ENCODE results near the gene GGT5. TPM values are rescaled to one million over a fixed set of nuclear protein-coding genes. Genes with fewer than 3 reads are reported as not detected.

Gene GGT5
- total RNA-seq, 2 experiments from 2014 or later, result not detected

DNA sequence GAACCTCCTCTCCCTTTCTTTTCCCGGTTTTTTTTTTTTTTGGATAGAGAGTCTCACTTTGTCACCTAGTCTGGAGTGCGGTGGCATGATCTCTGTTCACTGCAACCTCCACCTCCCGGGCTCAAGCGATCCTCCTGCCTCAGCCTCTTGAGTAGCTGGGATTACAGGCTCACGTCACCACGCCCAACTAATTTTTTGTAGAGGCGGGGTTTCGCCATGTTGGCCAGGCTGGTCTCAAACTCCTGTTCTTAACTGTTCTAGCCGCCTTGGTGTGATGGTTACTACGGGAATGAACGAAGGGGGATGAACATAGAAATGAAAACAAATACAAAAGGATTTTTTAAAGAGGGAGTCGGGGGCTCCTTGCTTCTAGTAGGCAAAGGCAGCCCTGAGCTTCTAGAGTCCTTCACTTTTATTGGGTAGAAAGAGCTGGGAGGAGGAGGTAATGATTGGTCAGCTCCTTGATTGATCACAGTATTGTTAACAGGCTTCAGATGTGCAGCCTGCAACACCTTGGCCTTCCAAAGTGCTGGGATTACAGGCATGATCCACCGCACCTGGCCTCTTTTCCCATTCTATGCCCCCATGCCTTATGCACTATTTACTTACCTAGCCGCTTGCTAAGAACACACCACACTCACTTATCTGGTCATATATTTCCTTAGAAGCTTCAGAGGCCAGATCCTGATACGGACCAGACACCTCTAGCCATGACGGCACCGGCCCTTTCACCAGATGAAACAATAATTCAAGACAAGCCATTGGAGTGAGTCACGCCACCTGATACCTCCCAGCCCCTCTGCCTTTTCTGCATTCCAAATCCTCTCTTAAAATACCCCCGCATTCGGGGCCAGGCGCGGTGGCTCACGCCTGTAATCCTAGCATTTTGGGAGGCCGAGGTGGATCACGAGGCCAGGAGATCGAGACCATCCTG is 42.9 kb downstream of the GGT5 start:
- Mint-ChIP-seq H3K36me3 (ENCODE audit: low read depth) (no peaks in the 10 kb centered on the region), H3K27me3 (no peaks in the 10 kb centered on the region), H3K4me3 (no peak overlapping the region), H3K27ac (no peak overlapping the region), H3K9me3 (no peaks in the 10 kb centered on the region), H3K4me1 (ENCODE audit: low read depth) (peaks cover 4% of the 10 kb centered on the region)
- POLR2A ChIA-PET, result no interaction called here
- TF ChIP-seq, protein P1, sequence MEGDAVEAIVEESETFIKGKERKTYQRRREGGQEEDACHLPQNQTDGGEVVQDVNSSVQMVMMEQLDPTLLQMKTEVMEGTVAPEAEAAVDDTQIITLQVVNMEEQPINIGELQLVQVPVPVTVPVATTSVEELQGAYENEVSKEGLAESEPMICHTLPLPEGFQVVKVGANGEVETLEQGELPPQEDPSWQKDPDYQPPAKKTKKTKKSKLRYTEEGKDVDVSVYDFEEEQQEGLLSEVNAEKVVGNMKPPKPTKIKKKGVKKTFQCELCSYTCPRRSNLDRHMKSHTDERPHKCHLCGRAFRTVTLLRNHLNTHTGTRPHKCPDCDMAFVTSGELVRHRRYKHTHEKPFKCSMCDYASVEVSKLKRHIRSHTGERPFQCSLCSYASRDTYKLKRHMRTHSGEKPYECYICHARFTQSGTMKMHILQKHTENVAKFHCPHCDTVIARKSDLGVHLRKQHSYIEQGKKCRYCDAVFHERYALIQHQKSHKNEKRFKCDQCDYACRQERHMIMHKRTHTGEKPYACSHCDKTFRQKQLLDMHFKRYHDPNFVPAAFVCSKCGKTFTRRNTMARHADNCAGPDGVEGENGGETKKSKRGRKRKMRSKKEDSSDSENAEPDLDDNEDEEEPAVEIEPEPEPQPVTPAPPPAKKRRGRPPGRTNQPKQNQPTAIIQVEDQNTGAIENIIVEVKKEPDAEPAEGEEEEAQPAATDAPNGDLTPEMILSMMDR (IDR thresholded peaks at IDR 0.05), result no peak
- intact Hi-C loops (cut with DNase I, micrococcal nuclease), result no loop called here
- ATAC-seq (ENCODE audit: poor library complexity) (no peak), DNase-seq (no peak)
- Histone ChIP-seq H3K27me3 (ENCODE audit: control insufficient read depth in 1 of 2, insufficient read depth in 2 of 2, low read length in 2 of 2) (no peaks in the 10 kb centered on the region), H3K27ac (ENCODE audit: low read depth in 1 of 2, low read length in 2 of 2) (no peak overlapping the region), H3K9me3 (ENCODE audit: control insufficient read depth in 1 of 2, insufficient read depth in 1 of 2, low read length in 2 of 2) (no peaks in the 10 kb centered on the region), H3K4me3 (ENCODE audit: low read length) (no peak overlapping the region), H3K4me1 (ENCODE audit: insufficient read depth, low read length) (peaks cover 8% of the 10 kb centered on the region), H3K36me3 (ENCODE audit: insufficient read depth, low read length) (no peaks in the 10 kb centered on the region)
- CTCF ChIA-PET, result no interaction called here

DNA sequence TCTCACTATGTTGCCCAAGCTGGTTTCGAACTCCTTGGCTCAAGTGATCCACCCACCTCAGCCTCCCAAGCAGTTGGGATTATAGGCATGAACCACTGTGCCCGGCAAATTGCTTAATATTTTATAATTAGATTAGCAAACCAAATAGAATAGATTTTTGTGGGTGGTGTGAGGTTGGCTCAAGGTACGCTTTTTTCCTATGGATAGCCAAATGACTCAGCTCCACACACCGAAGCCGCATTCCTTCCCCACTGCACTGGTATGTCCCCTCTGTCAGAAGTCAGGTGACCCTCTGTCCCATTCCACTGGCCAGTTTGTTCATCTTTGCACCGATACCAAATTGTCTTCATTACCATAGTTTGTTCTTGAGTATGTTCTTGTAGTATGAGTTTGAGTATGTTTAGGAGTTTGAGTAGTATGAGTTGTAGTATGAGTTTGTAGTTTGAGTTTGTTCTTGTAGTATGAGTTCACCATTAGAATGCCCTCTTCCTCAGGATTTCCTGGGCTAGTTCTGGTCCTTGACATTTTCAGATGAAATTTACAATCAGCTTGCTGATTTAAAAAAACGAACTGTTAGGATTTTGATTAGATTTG is 44.2 kb downstream of the GGT5 start:
- ChIA-PET CTCF (no interaction called here), POLR2A (no interaction called here)
- TF ChIP-seq, protein P1 (IDR thresholded peaks at IDR 0.05), result no peak
- Mint-ChIP-seq H3K27ac (no peak overlapping the region), H3K36me3 (ENCODE audit: low read depth) (no peaks in the 10 kb centered on the region), H3K9me3 (no peaks in the 10 kb centered on the region), H3K4me1 (ENCODE audit: low read depth) (no peaks in the 10 kb centered on the region), H3K27me3 (no peaks in the 10 kb centered on the region), H3K4me3 (no peak overlapping the region)
- Histone ChIP-seq H3K27ac (ENCODE audit: low read depth in 1 of 2, low read length in 2 of 2) (no peak overlapping the region), H3K4me3 (ENCODE audit: low read length) (no peak overlapping the region), H3K9me3 (ENCODE audit: control insufficient read depth in 1 of 2, insufficient read depth in 1 of 2, low read length in 2 of 2) (no peaks in the 10 kb centered on the region), H3K36me3 (ENCODE audit: insufficient read depth, low read length) (no peaks in the 10 kb centered on the region), H3K27me3 (ENCODE audit: control insufficient read depth in 1 of 2, insufficient read depth in 2 of 2, low read length in 2 of 2) (no peaks in the 10 kb centered on the region), H3K4me1 (ENCODE audit: insufficient read depth, low read length) (peaks cover 6% of the 10 kb centered on the region)
- no peak for DNase-seq
- intact Hi-C loops (cut with DNase I, micrococcal nuclease), result no loop called here
- no peak for ATAC-seq (ENCODE audit: poor library complexity)

DNA sequence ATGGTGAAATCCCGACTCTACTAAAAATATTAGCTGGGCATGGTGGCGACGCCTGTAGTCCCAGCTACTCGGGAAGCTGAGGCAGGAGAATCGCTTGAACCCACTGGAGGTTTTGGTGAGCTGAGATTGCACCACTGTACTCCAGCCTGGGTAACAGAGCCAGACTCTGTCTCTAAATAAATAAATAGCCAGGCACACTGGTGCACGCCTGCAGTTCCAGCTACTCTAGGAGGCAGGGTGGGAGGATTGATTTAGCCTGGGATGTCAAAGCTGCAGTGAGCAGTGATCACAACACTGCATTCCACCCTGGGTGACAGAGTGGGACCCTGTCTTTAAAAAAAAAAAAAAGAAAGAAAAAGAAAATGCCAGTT is 46.2 kb downstream of the GGT5 start:
- Histone ChIP-seq H3K27ac (ENCODE audit: low read depth in 1 of 2, low read length in 2 of 2) (no peak overlapping the region), H3K27me3 (ENCODE audit: control insufficient read depth in 1 of 2, insufficient read depth in 2 of 2, low read length in 2 of 2) (no peaks in the 10 kb centered on the region), H3K36me3 (ENCODE audit: insufficient read depth, low read length) (no peaks in the 10 kb centered on the region), H3K4me1 (ENCODE audit: insufficient read depth, low read length) (peaks cover 6% of the 10 kb centered on the region), H3K9me3 (ENCODE audit: control insufficient read depth in 1 of 2, insufficient read depth in 1 of 2, low read length in 2 of 2) (no peaks in the 10 kb centered on the region), H3K4me3 (ENCODE audit: low read length) (no peak overlapping the region)
- TF ChIP-seq, protein P1 (IDR thresholded peaks at IDR 0.05), result no peak
- H3K36me3 Mint-ChIP-seq (ENCODE audit: low read depth), result no peaks in the 10 kb centered on the region
- H3K9me3 Mint-ChIP-seq, result no peaks in the 10 kb centered on the region
- H3K27me3 Mint-ChIP-seq, result no peaks in the 10 kb centered on the region
- ATAC-seq (ENCODE audit: poor library complexity), result no peak
- no peak overlapping the region for H3K4me3 Mint-ChIP-seq
- intact Hi-C loops (cut with DNase I, micrococcal nuclease), result loop anchor here in 1 of 2 experiments (10.0 kb wide), 1 partner anchor 326 kb away; no protein-coding TSS in a partner anchor
- H3K4me1 Mint-ChIP-seq (ENCODE audit: low read depth), result no peaks in the 10 kb centered on the region
- H3K27ac Mint-ChIP-seq, result no peak overlapping the region
- ChIA-PET POLR2A (no interaction called here), CTCF (interaction anchor here (0.7 kb wide), 1 partner anchor 1661 kb away, joined by 5 read pairs; no protein-coding TSS in a partner anchor)
- DNase-seq, result no peak

Measured in CD4-positive, alpha-beta T cell (primary cell).